Measurements from ENCODE around the gene CNTNAP2.

DNA sequence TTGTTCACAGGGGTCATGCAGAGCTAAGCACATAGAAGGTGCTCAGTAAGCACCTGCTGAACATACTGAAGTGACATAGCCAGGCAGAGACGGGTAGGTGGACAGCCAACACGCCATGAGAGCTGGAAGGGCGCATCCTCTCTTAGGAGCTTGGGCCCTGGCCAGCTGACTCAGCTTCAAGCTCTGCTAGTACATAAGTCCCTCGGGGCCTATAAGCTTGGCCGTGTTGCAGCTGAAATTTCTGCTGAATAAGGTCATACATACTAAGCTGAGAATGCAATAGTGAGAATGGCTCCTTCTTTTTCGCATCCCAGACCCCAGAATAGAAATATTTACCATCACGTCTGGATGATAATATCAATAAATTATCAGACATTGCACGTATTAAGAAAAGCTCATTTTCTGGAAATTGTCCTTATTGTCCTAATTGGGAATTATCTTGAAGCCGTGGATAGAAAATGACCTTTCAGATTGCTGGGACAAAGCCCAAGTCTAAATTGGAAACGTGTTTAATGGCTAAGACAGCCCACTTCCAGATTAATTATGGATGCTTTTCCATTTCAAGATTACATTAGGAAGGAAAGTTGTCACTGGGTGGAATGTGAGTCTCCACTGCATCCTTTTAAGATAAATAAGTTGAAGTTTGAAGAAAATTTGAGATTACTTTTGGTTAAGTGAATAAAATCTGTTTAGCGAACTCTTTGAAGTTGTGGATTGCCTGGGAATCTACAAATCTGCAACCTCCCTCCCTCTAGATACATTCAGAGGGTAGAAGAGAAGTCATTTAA lies 2186.9 kb downstream of the CNTNAP2 start:
- TF ChIP-seq, protein P1, sequence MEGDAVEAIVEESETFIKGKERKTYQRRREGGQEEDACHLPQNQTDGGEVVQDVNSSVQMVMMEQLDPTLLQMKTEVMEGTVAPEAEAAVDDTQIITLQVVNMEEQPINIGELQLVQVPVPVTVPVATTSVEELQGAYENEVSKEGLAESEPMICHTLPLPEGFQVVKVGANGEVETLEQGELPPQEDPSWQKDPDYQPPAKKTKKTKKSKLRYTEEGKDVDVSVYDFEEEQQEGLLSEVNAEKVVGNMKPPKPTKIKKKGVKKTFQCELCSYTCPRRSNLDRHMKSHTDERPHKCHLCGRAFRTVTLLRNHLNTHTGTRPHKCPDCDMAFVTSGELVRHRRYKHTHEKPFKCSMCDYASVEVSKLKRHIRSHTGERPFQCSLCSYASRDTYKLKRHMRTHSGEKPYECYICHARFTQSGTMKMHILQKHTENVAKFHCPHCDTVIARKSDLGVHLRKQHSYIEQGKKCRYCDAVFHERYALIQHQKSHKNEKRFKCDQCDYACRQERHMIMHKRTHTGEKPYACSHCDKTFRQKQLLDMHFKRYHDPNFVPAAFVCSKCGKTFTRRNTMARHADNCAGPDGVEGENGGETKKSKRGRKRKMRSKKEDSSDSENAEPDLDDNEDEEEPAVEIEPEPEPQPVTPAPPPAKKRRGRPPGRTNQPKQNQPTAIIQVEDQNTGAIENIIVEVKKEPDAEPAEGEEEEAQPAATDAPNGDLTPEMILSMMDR (IDR thresholded peaks at IDR 0.05), result no peak
- no peak for TF ChIP-seq POLR2A (IDR thresholded peaks at IDR 0.05)

Measured in heart left ventricle (tissue), 13 donors.